GM13976 (cell line): ENCODE results near the gene POLR2A.

Source experiments
- DNase-seq: peaks from one replicate; pipeline ENCODE4 v3.0.0; 2012; ENCODE audit warnings: low spot score
- in situ Hi-C: fragments of 300-500 bp; cut with MboI; formaldehyde crosslinking; loops from one replicate; pipeline ENCODE4 v1.12.0; 2022; ENCODE audit warnings: low sequenced_read_pairs, mixed read lengths, inconsistent platforms; ENCODE audit not compliant: unreplicated experiment
- TF ChIP-seq, protein P1 (sequence below): IDR thresholded peaks from 2 replicates; pipeline ENCODE4 v1.5.1; 2012; ENCODE audit warnings: borderline replicate concordance, mild to moderate bottlenecking; ENCODE audit not compliant: insufficient read depth; ENCODE audit errors: extremely low read depth, missing control alignments, control extremely low read depth

The POLR2A gene

DNA sequence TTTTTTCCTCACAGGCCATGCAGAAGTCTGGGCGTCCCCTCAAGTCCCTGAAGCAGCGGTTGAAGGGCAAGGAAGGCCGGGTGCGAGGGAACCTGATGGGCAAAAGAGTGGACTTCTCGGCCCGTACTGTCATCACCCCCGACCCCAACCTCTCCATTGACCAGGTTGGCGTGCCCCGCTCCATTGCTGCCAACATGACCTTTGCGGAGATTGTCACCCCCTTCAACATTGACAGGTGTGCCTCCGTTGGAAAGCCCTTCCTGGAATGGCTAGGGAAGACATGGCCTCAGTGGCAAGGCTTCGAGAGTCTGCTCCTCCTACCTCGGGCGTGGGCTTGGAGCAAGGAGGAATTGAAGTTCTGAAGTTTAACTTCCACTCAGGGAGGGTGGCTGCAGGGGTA is 13.5 kb downstream of the POLR2A start:
- TF ChIP-seq, protein P1, sequence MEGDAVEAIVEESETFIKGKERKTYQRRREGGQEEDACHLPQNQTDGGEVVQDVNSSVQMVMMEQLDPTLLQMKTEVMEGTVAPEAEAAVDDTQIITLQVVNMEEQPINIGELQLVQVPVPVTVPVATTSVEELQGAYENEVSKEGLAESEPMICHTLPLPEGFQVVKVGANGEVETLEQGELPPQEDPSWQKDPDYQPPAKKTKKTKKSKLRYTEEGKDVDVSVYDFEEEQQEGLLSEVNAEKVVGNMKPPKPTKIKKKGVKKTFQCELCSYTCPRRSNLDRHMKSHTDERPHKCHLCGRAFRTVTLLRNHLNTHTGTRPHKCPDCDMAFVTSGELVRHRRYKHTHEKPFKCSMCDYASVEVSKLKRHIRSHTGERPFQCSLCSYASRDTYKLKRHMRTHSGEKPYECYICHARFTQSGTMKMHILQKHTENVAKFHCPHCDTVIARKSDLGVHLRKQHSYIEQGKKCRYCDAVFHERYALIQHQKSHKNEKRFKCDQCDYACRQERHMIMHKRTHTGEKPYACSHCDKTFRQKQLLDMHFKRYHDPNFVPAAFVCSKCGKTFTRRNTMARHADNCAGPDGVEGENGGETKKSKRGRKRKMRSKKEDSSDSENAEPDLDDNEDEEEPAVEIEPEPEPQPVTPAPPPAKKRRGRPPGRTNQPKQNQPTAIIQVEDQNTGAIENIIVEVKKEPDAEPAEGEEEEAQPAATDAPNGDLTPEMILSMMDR, result no peak
- in situ Hi-C loops, result no loop called here
- DNase-seq, result no peak

DNA sequence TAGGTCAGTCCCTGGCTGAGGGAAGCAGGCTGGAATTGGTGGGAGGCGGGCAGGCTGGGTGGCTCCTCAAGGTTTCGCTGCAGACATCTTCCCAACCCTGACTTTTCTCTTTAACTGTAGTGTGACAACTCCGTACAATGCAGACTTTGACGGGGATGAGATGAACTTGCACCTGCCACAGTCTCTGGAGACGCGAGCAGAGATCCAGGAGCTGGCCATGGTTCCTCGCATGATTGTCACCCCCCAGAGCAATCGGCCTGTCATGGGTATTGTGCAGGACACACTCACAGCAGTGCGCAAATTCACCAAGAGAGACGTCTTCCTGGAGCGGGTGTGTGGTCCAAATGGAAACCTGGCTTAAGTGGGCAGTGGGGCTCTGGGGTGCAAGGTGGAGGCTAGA is 15.0 kb downstream of the POLR2A start:
- in situ Hi-C loops, result no loop called here
- DNase-seq, result no peak
- TF ChIP-seq, protein P1, result no peak

DNA sequence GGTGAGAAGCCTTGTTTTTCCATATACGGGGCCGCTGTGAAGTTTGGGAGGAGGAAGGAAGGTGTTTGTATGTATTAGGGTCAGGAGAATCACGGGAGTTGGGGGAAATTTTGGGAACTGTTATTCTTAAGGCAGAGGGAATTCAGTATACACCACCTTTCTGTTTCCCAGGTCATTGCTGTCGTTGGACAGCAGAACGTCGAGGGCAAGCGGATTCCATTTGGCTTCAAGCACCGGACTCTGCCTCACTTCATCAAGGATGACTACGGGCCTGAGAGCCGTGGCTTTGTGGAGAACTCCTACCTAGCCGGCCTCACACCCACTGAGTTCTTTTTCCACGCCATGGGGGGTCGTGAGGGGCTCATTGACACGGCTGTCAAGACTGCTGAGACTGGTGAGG is 17.6 kb downstream of the POLR2A start:
- in situ Hi-C loops, result no loop called here
- DNase-seq, result no peak
- TF ChIP-seq, protein P1, result no peak

DNA sequence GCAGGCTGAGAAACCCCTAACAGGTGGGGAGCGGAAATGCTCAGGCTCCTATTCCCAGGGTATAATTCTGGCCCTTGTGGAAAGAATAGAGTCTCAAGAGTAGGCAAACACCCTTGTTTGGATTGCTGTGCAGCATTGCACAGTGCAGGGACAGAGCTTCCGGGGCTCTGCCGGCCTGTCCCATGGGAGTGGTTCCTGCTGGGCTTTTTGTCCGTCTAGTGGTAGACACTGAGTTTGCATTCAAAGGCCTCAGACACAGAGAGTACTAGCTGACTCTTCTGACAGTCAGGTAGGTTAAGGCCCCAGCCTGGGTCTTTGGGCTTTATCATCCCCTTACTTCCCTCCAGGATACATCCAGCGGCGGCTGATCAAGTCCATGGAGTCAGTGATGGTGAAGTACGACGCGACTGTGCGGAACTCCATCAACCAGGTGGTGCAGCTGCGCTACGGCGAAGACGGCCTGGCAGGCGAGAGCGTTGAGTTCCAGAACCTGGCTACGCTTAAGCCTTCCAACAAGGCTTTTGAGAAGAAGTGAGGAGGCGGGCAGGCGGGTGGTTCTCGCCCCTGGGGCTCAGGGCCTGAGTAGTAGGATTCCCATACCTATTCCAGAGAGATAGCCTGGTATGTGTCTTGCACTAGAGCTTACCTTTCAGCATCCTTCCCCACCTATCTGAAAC is 18.1 kb downstream of the POLR2A start:
- DNase-seq, result no peak
- TF ChIP-seq, protein P1, result no peak
- in situ Hi-C loops, result no loop called here

DNA sequence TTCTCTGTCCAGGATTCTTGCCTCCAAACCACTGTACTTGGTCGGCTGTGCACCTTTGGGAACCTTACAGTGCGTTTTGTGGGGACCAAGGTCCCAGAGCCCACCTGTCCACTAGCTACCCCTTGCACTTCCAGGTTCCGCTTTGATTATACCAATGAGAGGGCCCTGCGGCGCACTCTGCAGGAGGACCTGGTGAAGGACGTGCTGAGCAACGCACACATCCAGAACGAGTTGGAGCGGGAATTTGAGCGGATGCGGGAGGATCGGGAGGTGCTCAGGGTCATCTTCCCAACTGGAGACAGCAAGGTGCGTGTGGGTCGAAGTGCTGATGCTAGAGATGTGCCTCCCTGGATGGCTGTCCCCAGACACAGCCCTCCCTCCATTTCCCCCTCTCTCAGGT is 18.8 kb downstream of the POLR2A start:
- in situ Hi-C loops, result no loop called here
- TF ChIP-seq, protein P1, result peak; percentile 9
- DNase-seq, result no peak

DNA sequence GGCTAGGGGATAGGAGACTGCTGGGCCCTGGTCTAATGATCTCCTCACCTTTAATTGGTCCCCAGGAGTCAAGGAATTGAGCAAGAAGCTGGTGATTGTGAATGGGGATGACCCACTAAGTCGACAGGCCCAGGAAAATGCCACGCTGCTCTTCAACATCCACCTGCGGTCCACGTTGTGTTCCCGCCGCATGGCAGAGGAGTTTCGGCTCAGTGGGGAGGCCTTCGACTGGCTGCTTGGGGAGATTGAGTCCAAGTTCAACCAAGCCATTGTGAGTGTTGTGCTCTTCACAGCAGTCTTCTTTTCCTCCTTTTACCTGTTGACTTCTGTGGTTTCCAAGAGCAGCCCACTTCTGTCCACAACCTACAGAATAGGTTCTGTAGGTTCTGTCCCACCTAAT is 19.4 kb downstream of the POLR2A start:
- in situ Hi-C loops, result no loop called here

More for the DNA sequence above, 19.4 kb downstream of the POLR2A start:
- TF ChIP-seq, protein P1, result no peak
- DNase-seq, result no peak
